Naive thymus-derived CD4-positive, alpha-beta T cell (primary cell): ENCODE measurements around the gene TNFAIP8L1. TPM values are rescaled to one million over a fixed set of nuclear protein-coding genes. Genes with fewer than 3 reads are reported as not detected.

Source experiments
- ATAC-seq: fragments of 150-1000 bp; cut with Tn5 transposase; 2 replicates; pipeline ENCODE4 v1.10.0; 2021; ENCODE audit warnings: mild to moderate bottlenecking, moderate library complexity
- CTCF ChIA-PET: fragments of 350-600 bp; sonication (Branson Sonifier 250); formaldehyde crosslinking; loops from one replicate; lab custom pipeline; 2021; ENCODE audit warnings: antibody characterized with exemption; lab: Charles Lee
- POLR2A ChIA-PET: fragments of 350-600 bp; sonication (Branson Sonifier 250); formaldehyde crosslinking; loops from one replicate; lab custom pipeline; 2021; ENCODE audit warnings: antibody characterized with exemption, inconsistent platforms; lab: Charles Lee
- DNase-seq, 9 donors: peaks; one replicate each; pipeline versions ENCODE4 v3.0.0 to v3.0.0-alpha.2; 2020 to 2022; ENCODE audit warnings: mixed read lengths in 1 of 9
- H3K27ac ChIP-seq: one replicate; pipeline ENCODE4 v1.7.0; 2013; ENCODE audit warnings: mild to moderate bottlenecking, low read depth, low read length, moderate library complexity
- H3K27me3 ChIP-seq, 2 donors: one replicate each; pipeline ENCODE4 v1.7.0; 2013; ENCODE audit warnings: low read length in 2 of 2, mild to moderate bottlenecking in 2 of 2, moderate library complexity in 2 of 2; ENCODE audit not compliant: control insufficient read depth in 2 of 2, insufficient read depth in 2 of 2
- H3K36me3 ChIP-seq, 3 experiments: 1 replicate in 2 of 3; 2 replicates in 1 of 3; pipeline ENCODE4 v1.7.0; 2013; ENCODE audit warnings: low read length in 3 of 3, mild to moderate bottlenecking in 3 of 3, moderate library complexity in 1 of 3; ENCODE audit not compliant: insufficient read depth in 3 of 3, control insufficient read depth in 2 of 3
- H3K4me1 ChIP-seq, 2 donors: one replicate each; pipeline ENCODE4 v1.7.0; 2013; ENCODE audit warnings: low read length in 2 of 2, mild to moderate bottlenecking in 2 of 2, moderate library complexity in 1 of 2; ENCODE audit not compliant: control insufficient read depth in 2 of 2, insufficient read depth in 2 of 2
- H3K4me3 ChIP-seq: 2 replicates; pipeline ENCODE4 v1.7.0; 2013; ENCODE audit warnings: mild to moderate bottlenecking, low read length
- H3K9me3 ChIP-seq, 3 experiments: 1 replicate in 2 of 3; 2 replicates in 1 of 3; pipeline ENCODE4 v1.7.0; 2013; ENCODE audit warnings: low read length in 3 of 3; ENCODE audit not compliant: control insufficient read depth in 2 of 3
- H3K27ac Mint-ChIP-seq, 9 donors: one replicate each; pipeline ENCODE4 v1.8.0; 2020 to 2022; ENCODE audit warnings: mixed read lengths in 9 of 9, mild to moderate bottlenecking in 8 of 9, moderate library complexity in 5 of 9, inconsistent platforms in 2 of 9
- H3K27me3 Mint-ChIP-seq, 5 donors: one replicate each; pipeline ENCODE4 v1.8.0; 2021 to 2022; ENCODE audit warnings: mixed read lengths in 5 of 5, mild to moderate bottlenecking in 1 of 5
- H3K36me3 Mint-ChIP-seq, 5 donors: one replicate each; pipeline ENCODE4 v1.8.0; 2020 to 2022; ENCODE audit warnings: mixed read lengths in 5 of 5, mild to moderate bottlenecking in 3 of 5, inconsistent platforms in 1 of 5
- H3K4me1 Mint-ChIP-seq, 7 donors: one replicate each; pipeline ENCODE4 v1.8.0; 2020 to 2022; ENCODE audit warnings: mixed read lengths in 7 of 7, mild to moderate bottlenecking in 3 of 7, inconsistent platforms in 1 of 7
- H3K4me3 Mint-ChIP-seq, 10 donors: one replicate each; pipeline ENCODE4 v1.8.0; 2020 to 2022; ENCODE audit warnings: mild to moderate bottlenecking in 10 of 10, mixed read lengths in 10 of 10, moderate library complexity in 6 of 10, inconsistent platforms in 2 of 10
- H3K9me3 Mint-ChIP-seq, 11 donors: one replicate each; pipeline ENCODE4 v1.8.0; 2020 to 2022; ENCODE audit warnings: mixed read lengths in 11 of 11, mild to moderate bottlenecking in 4 of 11, inconsistent platforms in 1 of 11, moderate library complexity in 1 of 11
- intact Hi-C, 2 donors: fragments of 100-400 bp; cut with micrococcal nuclease; formaldehyde crosslinking; loops; one replicate each; pipeline ENCODE4 v1.15.1; 2023
- polyA plus RNA-seq, 2 donors: library from polyadenylated mRNA; unstranded; fragments of 300-500 nt; fragmentation: Illumina TruSeq; gene quantifications; one replicate each; pipeline ENCODE4 v1.2.3, GENCODE V29; 2021
- total RNA-seq, 6 experiments: library from RNA in 5 of 6; stranded (reverse) in 5 of 6; gene quantifications; 1 replicate in 5 of 6; 2 replicates in 1 of 6; pipeline ENCODE4 v1.2.3 and lab custom pipeline; 2021 to 2026

The TNFAIP8L1 gene
- total and polyA plus RNA-seq, 7 experiments from 2014 or later: 8.0 to 22.4 (median 20.5) TPM

DNA sequence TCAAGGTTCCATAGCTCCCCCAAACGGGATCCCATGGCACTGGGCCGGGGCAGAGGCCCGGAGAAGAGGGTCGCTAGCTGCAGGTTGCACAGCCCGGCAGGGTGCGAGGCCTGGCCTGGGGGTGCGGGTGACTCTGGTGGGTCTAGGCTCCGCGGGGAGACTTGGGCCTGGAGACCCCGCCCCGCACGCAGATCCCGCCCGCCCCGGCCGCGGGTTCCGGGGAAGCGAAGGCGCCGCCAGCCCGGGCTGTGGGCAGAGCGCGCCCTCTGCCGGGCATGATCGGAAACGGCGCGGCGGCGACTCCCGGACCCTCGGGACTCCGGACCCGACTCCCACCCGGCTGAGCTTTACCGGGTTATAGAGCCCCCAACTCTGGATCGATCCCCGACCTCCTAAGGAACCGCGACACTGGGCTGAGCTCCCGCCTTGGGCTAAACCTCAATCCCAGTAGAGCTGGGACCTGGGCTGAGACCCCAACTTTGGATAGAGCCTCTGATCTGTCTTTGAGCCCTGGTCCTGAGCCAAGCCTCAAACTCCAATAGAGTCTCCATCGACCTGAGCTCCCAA is 3.1 kb upstream of the TNFAIP8L1 start:
- POLR2A ChIA-PET: interaction anchor here (1.4 kb wide), 1 partner anchor 34 kb away, joined by 4 read pairs; the partner anchor contains the start of gene MYDGF
- ATAC-seq: peak; percentile 13
- DNase-seq: peak; percentile 55 to 89 (median 73)
- H3K9me3 Mint-ChIP-seq: no peaks in the 10 kb centered on the region
- H3K27me3 Mint-ChIP-seq: peaks cover 0 to 3% (median 0%) of the 10 kb centered on the region in 5 donors
- Histone ChIP-seq H3K4me3 (peak overlapping the region; percentile 66), H3K27me3 (no peaks in the 10 kb centered on the region), H3K36me3 (peaks cover 0 to 6% (median 0%) of the 10 kb centered on the region in 3 experiments), H3K9me3 (no peaks in the 10 kb centered on the region), H3K27ac (peak overlapping the region; percentile 63), H3K4me1 (peaks cover 27 to 29% of the 10 kb centered on the region in 2 donors)
- peak overlapping the region in 6 of 9 donors; percentile 29 to 85 (median 66) for H3K27ac Mint-ChIP-seq
- intact Hi-C loops: loop anchor here (1.0 to 5.0 kb wide), 8 partner anchors 47 to 514 kb away; partner anchors contain the start of genes ANKRD24 (in 1 of the 2), HDGFL2 (in 1 of the 2), MAP2K2 (in 1 of the 2) and SIRT6 (in 1 of the 2)
- peak overlapping the region; percentile 36 to 75 (median 60) for H3K4me3 Mint-ChIP-seq
- CTCF ChIA-PET: interaction anchor here (0.5 to 2.8 kb wide), 14 partner anchors 20 to 712 kb away, joined by 3 to 40 read pairs (median 4); partner anchors contain the start of gene FEM1A
- H3K36me3 Mint-ChIP-seq: no peaks in the 10 kb centered on the region
- H3K4me1 Mint-ChIP-seq: peaks cover 21 to 39% (median 34%) of the 10 kb centered on the region in 7 donors

DNA sequence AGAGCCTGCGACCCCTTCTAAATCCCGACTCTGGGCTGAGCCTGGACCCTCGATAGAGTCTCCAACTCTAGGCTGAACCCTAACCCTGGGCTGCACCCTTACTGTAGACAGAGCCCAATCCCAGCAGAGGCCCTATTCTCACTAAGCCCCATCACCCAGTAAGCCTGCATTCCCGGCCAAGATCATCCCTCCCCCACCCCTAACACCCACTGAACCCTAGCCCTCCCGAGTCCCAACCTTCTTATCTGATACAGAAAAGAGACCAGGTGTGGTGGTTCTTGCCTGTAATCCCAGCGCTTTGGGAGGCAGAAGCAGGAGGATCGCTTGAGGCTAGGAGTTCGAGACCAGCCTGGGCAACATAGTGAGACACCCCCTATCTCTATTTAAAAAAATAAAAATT is 2.6 kb upstream of the TNFAIP8L1 start:
- DNase-seq (no peak), ATAC-seq (no peak)
- intact Hi-C loops: loop anchor here (1.0 to 5.0 kb wide), 8 partner anchors 47 to 514 kb away; partner anchors contain the start of genes ANKRD24 (in 1 of the 2), HDGFL2 (in 1 of the 2), MAP2K2 (in 1 of the 2) and SIRT6 (in 1 of the 2)
- Mint-ChIP-seq H3K4me1 (peaks cover 21 to 44% (median 35%) of the 10 kb centered on the region in 7 donors), H3K27ac (peak overlapping the region in 7 of 9 donors; percentile 29 to 85 (median 59)), H3K27me3 (peaks cover 0 to 3% (median 0%) of the 10 kb centered on the region in 5 donors), H3K4me3 (peak overlapping the region in 9 of 10 donors; percentile 2 to 71 (median 53)), H3K9me3 (no peaks in the 10 kb centered on the region), H3K36me3 (no peaks in the 10 kb centered on the region)
- no peaks in the 10 kb centered on the region for H3K9me3 ChIP-seq
- ChIA-PET POLR2A (interaction anchor here (1.4 kb wide), 1 partner anchor 33 kb away, joined by 4 read pairs; the partner anchor contains the start of gene MYDGF), CTCF (interaction anchor here (0.8 to 2.8 kb wide), 11 partner anchors 9 to 80 kb away, joined by 3 to 40 read pairs (median 5); no protein-coding TSS in a partner anchor)
- peak overlapping the region; percentile 63 for H3K27ac ChIP-seq
- peaks cover 27 to 32% of the 10 kb centered on the region in 2 donors for H3K4me1 ChIP-seq
- H3K4me3 ChIP-seq: peak overlapping the region; percentile 66
- no peaks in the 10 kb centered on the region for H3K27me3 ChIP-seq
- H3K36me3 ChIP-seq: peaks cover 0 to 6% (median 0%) of the 10 kb centered on the region in 3 experiments

DNA sequence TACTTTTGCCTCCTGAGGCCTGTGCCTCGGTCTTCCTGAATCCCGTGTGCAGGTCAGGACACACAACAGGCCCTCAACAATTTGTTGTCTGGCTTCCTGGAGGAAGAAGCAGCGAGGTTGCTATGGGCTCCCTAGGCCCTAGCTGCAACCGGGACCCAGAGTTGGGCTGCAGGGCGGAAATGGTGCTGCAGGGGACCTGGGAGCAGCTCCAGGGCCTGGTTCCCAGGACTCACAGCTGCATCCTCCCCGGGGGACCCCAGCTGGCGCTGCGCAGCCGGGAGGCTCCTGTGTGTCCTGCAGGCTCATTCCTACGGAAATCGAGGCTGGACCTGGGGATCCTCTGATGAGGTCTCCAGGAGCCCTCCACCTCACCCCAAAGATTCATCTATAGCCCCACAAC is 999 bp upstream of the TNFAIP8L1 start:
- no peaks in the 10 kb centered on the region for H3K27me3 ChIP-seq
- no peak overlapping the region for H3K4me3 ChIP-seq
- ATAC-seq (no peak), DNase-seq (no peak)
- ChIA-PET CTCF (interaction anchor here (1.1 to 2.8 kb wide), 2 partner anchors 62 to 70 kb away, joined by 3 to 40 read pairs; no protein-coding TSS in a partner anchor), POLR2A (interaction anchor here (0.6 to 1.6 kb wide), 3 partner anchors 43 to 1011 kb away, joined by 6 to 7 read pairs (median 7); no protein-coding TSS in a partner anchor)
- H3K36me3 Mint-ChIP-seq: peaks cover 0 to 2% (median 0%) of the 10 kb centered on the region in 5 donors
- peaks cover 0 to 6% (median 0%) of the 10 kb centered on the region in 3 experiments for H3K36me3 ChIP-seq
- H3K27me3 Mint-ChIP-seq: peaks cover 0 to 1% (median 0%) of the 10 kb centered on the region in 5 donors
- peaks cover 19 to 45% (median 34%) of the 10 kb centered on the region in 7 donors for H3K4me1 Mint-ChIP-seq
- H3K9me3 ChIP-seq: no peaks in the 10 kb centered on the region
- peaks cover 27 to 32% of the 10 kb centered on the region in 2 donors for H3K4me1 ChIP-seq
- peak overlapping the region in 8 of 9 donors; percentile 94 to 99 (median 97) for H3K27ac Mint-ChIP-seq
- H3K27ac ChIP-seq: peak overlapping the region; percentile 89
- H3K4me3 Mint-ChIP-seq: peak overlapping the region in 5 of 10 donors; percentile 85 to 92 (median 90)
- H3K9me3 Mint-ChIP-seq: no peaks in the 10 kb centered on the region
- intact Hi-C loops: loop anchor here (2.0 to 5.0 kb wide), 6 partner anchors 86 to 516 kb away; partner anchors contain the start of genes ANKRD24 (in 1 of the 2), HDGFL2 (in 1 of the 2), KDM4B (in 1 of the 2) and MAP2K2 (in 1 of the 2)

DNA sequence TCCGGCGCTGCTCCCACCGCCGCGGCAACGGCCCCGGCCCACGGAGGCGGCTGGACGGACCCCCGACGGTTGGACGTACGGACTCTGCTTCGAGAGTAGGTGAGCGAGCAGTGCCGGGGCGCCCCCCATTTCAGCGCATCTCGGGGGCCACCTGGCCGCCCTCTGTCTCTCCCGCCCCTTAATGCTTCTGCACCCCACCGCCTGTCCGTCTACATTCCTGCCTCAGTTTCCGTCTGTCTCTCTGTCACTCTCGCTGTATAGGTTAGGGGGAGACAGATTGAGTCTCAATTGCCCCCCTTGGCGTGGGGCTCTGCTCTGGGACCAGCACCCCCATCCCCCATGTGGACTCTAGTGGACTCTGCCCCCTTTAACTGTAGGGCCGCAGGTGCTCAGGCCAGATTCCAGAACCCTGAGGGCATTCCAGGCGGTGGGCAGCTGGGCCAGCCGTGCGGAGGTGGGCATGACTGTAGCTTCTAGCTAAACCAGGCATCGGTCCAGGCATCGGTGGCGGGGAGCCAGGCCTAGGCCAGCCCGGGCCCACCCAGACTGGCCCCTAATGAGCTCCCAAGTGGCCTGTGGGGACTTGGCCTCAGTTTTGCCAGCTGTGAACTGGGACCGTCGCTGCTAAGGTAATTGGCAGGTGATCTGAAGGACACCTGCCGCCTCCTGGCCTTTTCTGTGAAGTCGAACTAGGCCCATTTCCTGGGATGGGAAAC is 373 bp downstream of the TNFAIP8L1 start:
- no peaks in the 10 kb centered on the region for H3K9me3 ChIP-seq
- H3K36me3 ChIP-seq: peaks cover 0 to 6% (median 0%) of the 10 kb centered on the region in 3 experiments
- H3K4me1 ChIP-seq: peaks cover 27 to 32% of the 10 kb centered on the region in 2 donors
- DNase-seq: peak in 2 of 9 donors; percentile 29 to 35
- peak overlapping the region; percentile 52 to 96 (median 88) for H3K27ac Mint-ChIP-seq
- POLR2A ChIA-PET: interaction anchor here (1.0 to 1.1 kb wide), 2 partner anchors 30 to 33 kb away, joined by 3 to 5 read pairs; partner anchors contain the start of gene MYDGF
- H3K36me3 Mint-ChIP-seq: peaks cover 0 to 2% (median 0%) of the 10 kb centered on the region in 5 donors
- no peaks in the 10 kb centered on the region for H3K9me3 Mint-ChIP-seq
- peak overlapping the region; percentile 92 for H3K27ac ChIP-seq
- intact Hi-C loops: loop anchor here (1.0 to 5.0 kb wide), 12 partner anchors 31 to 517 kb away; partner anchors contain the start of genes HDGFL2 (in 2 of the 2), MYDGF (in 2 of the 2), ANKRD24 (in 1 of the 2) and CHAF1A (in 1 of the 2)
- no peak for ATAC-seq
- H3K4me1 Mint-ChIP-seq: peaks cover 15 to 43% (median 29%) of the 10 kb centered on the region in 7 donors
- H3K27me3 ChIP-seq: no peaks in the 10 kb centered on the region
- CTCF ChIA-PET: interaction anchor here (0.7 kb wide), 1 partner anchor 185 kb away, joined by 3 read pairs; no protein-coding TSS in a partner anchor
- peak overlapping the region; percentile 81 for H3K4me3 ChIP-seq
- peak overlapping the region; percentile 90 to 99 (median 96) for H3K4me3 Mint-ChIP-seq
- H3K27me3 Mint-ChIP-seq: no peaks in the 10 kb centered on the region

DNA sequence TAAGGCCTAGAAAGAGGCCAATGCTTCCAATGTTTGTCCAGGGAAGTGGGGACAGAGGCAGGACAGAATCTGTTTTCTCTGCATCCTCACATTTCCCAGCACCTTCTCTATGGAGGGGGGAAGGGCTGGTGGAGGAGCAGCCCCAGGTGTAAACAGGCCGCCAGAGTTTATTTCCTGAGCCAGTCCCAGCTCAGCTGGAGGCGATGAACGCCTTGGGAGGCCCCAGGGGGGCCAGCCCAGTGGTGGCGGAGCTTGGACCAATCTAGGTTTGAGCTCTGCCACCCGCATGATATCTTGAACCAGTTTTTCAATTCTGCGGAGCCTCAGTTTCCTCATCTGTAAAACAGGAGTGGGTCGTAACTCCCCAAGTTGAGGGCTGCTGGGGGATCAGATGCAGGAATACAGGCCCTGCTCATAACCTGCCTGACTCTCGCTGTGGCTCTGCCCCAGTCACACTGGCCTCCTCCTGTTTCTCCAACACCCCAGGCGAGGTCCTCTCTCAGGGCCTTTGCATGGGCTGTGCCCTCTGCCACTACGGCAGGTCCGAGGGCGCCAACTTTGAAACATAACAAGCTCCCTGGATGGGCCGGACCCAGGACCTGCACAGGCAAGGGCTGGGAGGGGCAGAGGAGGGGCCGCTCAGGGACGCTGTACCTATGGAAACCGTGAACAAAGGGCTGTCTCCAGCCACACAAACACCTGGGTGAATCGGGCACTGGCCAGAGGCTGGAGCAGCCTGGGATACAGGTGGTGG is 1.1 kb downstream of the TNFAIP8L1 start:
- H3K27me3 ChIP-seq: no peaks in the 10 kb centered on the region
- no peak for ATAC-seq
- no peaks in the 10 kb centered on the region for H3K27me3 Mint-ChIP-seq
- peak in 1 of 9 donors; percentile 12 for DNase-seq
- H3K9me3 Mint-ChIP-seq: no peaks in the 10 kb centered on the region
- POLR2A ChIA-PET: interaction anchor here (0.7 to 1.8 kb wide), 5 partner anchors 30 to 1263 kb away, joined by 3 to 5 read pairs (median 3); partner anchors contain the start of genes KDM4B, MYDGF and NDUFA11
- H3K36me3 ChIP-seq: peaks cover 0 to 6% (median 0%) of the 10 kb centered on the region in 3 experiments
- intact Hi-C loops: no loop called here
- H3K4me3 ChIP-seq: peak overlapping the region; percentile 81
- peaks cover 0 to 2% (median 0%) of the 10 kb centered on the region in 5 donors for H3K36me3 Mint-ChIP-seq
- CTCF ChIA-PET: interaction anchor here (0.6 to 0.7 kb wide), 2 partner anchors 99 to 186 kb away, joined by 3 to 4 read pairs; no protein-coding TSS in a partner anchor
- peaks cover 15 to 43% (median 29%) of the 10 kb centered on the region in 7 donors for H3K4me1 Mint-ChIP-seq
- H3K4me3 Mint-ChIP-seq: peak overlapping the region; percentile 90 to 99 (median 96)
- H3K27ac Mint-ChIP-seq: peak overlapping the region; percentile 52 to 96 (median 88)
- peaks cover 27 to 32% of the 10 kb centered on the region in 2 donors for H3K4me1 ChIP-seq
- no peaks in the 10 kb centered on the region for H3K9me3 ChIP-seq
- H3K27ac ChIP-seq: peak overlapping the region; percentile 92
